ENCODE data around the gene SPOCK2.

SPOCK2 gene

DNA sequence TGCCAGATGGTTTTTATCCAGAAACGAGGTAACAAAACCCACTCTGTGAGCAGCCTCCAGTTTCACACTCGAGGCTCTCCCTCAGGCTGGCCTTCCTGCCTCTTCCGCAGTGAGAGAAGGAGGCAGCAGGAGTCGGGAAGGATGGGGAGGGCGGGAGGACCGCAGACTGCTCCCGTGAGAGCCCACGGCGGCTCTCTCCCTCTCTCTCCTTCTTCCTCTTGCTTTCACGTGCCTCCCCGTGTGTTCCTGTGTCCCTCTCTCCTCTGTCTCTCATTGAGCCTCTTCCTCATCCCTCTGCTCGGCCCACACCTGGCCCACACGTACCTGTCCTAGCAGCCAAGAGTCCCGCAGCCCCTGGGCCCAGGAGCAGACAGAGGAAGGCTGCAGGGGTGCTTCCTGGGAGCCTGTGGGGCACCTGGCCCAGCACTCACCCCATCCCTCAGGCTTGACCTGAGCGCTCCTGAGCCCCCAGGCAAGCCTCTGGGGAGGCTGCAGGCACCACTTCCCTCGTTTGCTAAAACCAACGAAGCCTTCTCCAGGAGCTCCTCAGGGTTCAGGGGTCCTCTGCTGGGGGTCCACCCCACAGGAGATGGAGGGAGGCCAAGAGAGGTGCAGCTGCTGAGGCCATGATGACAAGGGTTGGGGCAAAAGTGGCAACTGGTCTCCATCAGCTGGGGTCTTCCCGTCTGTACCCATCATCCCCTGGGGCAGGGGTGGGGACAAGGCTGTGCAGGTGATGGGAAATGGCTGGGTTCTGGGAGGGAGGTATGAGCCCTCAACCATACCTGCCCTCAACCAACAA, 13.6 kb downstream of the SPOCK2 start:
- TF ChIP-seq, protein P1, sequence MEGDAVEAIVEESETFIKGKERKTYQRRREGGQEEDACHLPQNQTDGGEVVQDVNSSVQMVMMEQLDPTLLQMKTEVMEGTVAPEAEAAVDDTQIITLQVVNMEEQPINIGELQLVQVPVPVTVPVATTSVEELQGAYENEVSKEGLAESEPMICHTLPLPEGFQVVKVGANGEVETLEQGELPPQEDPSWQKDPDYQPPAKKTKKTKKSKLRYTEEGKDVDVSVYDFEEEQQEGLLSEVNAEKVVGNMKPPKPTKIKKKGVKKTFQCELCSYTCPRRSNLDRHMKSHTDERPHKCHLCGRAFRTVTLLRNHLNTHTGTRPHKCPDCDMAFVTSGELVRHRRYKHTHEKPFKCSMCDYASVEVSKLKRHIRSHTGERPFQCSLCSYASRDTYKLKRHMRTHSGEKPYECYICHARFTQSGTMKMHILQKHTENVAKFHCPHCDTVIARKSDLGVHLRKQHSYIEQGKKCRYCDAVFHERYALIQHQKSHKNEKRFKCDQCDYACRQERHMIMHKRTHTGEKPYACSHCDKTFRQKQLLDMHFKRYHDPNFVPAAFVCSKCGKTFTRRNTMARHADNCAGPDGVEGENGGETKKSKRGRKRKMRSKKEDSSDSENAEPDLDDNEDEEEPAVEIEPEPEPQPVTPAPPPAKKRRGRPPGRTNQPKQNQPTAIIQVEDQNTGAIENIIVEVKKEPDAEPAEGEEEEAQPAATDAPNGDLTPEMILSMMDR (IDR thresholded peaks at IDR 0.05; ENCODE audit: extremely low read depth, insufficient read depth, missing control alignments): no peak
- in situ Hi-C loops (cut with MboI; ENCODE audit: low pct_unique_long_range_greater_than_20kb, low sequenced_read_pairs, unreplicated experiment): no loop called here
- DNase-seq (ENCODE audit: low spot score): no peak

DNA sequence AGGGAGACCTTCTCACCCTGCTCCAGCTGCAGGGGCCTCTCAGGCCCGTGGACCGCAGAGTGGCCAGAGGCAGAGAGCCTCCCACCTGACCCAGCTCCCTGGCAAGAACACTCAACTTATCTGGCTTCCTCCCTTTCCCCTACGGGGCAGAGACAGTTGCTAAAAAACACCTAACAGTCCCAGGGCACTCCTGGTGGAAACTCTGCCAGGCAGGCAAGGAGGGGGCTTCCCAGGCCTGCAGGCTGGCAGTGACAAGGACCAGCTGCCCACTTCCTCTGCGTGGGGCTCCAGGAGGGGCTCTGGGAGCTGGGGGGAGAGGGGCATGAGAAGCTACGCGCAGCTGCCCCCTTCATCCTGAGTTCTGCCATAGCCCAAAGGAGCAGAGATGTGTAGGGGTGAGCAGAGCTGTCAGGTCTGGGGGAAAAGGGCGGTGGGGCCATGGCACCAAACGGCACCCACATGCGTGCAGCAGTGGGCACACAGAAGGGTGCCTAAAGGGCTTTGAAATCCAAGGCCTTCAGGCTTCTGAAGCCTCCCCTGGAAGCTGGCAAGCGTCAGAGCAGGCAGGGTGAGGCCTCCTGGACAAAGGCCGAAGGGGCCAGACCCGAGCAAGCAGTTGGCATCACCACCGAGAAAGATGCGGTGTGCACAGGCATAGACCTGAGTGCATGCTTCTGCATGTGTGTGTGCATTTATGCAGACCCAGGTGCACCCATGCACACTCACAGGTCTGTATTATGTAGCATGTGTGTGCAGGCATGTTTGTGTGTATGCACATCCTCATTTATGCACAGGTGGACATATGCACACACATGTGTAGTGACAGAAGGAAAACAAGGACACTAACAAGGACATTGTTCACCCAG, 14.4 kb downstream of the SPOCK2 start:
- no peak for DNase-seq (ENCODE audit: low spot score)
- TF ChIP-seq, protein P1 (IDR thresholded peaks at IDR 0.05; ENCODE audit: extremely low read depth, insufficient read depth, missing control alignments): no peak
- in situ Hi-C loops (cut with MboI; ENCODE audit: low pct_unique_long_range_greater_than_20kb, low sequenced_read_pairs, unreplicated experiment): no loop called here

DNA sequence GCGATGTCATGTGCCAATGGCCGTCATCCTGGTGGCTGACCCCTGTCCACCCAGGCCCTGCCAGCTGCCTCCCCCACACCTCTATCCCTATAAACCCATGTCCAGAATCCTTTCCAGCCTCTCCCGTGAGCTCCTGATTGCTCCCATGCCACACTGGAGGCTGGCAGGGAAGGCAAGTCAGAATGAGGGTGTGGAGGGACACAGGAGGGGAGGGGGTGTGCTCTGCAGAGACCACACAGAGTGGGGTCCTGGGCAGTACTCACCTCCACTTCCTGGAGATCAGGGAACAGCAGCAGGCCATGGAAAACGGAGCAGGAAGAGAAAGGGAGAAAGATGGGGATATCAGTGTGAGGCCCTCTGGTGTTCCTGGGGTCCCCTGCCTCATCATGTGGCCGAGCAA, 15.7 kb downstream of the SPOCK2 start:
- TF ChIP-seq, protein P1 (IDR thresholded peaks at IDR 0.05; ENCODE audit: extremely low read depth, insufficient read depth, missing control alignments): no peak
- DNase-seq (ENCODE audit: low spot score): no peak
- in situ Hi-C loops (cut with MboI; ENCODE audit: low pct_unique_long_range_greater_than_20kb, low sequenced_read_pairs, unreplicated experiment): no loop called here

DNA sequence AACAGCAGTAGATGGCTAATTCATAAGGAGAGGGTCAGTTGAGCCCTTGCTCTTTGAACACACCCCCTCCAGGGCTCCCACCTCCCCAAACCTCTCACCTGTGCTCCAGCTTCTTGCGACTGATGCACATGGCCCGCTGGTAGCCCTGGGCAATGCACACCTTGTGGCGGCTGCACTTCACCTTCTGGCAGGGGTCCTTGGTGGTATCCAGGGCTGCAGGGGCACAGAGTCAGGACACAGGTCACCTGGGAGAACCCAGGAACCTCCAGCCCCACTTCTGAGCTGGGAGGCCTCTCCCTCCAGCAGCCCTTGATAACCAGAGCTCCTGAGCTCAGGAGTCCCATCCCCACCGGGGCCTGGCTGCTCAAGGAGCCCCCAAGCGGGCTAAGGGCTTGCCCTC, 16.3 kb downstream of the SPOCK2 start:
- in situ Hi-C loops (cut with MboI; ENCODE audit: low pct_unique_long_range_greater_than_20kb, low sequenced_read_pairs, unreplicated experiment): no loop called here

DNA sequence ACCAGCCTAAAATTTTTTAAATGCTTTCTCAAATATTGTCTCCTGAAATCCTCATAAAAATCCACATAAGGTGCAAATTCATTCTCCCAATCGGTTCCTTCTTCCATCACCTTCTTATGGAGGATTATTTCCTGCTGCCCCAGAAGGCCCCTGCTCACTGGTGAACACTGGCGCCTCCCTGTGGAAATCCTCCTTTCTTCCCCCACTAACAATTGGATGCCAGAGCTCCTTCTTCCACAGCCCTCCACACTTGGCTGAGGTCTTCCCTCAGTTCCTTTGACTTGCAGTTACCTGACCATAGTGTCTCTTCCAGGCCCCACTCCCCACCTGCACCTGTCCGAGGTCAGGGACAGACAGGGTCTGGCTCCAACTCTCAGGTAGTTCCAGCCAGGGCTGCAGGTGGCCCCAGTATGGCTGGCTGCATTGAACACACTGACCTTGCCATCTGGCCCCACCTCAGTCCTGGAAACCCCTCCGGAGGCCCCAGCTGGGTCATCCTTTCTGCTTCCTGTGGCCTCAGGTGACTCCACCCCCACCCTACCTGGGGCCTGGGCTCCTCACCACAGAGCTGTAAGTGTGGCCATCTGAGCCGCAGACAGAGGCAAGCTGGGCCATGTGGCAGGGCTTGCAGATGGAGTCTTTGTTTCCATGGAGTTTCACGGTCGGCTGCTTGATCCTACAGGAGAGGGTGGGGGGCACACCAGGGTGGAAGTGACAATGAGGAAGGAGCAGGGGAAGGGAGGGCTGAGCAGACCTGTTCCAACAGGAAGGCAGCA, 18.4 kb downstream of the SPOCK2 start:
- in situ Hi-C loops (cut with MboI; ENCODE audit: low pct_unique_long_range_greater_than_20kb, low sequenced_read_pairs, unreplicated experiment): no loop called here

More for the DNA sequence above, 16.3 kb downstream of the SPOCK2 start:
- DNase-seq (ENCODE audit: low spot score): no peak
- TF ChIP-seq, protein P1 (IDR thresholded peaks at IDR 0.05; ENCODE audit: extremely low read depth, insufficient read depth, missing control alignments): no peak

More for the DNA sequence above, 18.4 kb downstream of the SPOCK2 start:
- TF ChIP-seq, protein P1 (IDR thresholded peaks at IDR 0.05; ENCODE audit: extremely low read depth, insufficient read depth, missing control alignments): peak; percentile 38
- no peak for DNase-seq (ENCODE audit: low spot score)

Measured in GM13977 (cell line).